HFF-Myc (cell line): ENCODE results near the gene BIRC6.

ENCODE experiments used
- DNase-seq: peaks from one replicate; pipeline ENCODE4 v3.0.0-alpha.2; 2011; ENCODE audit warnings: low read depth; ENCODE audit errors: extremely low read depth
- H3K4me3 ChIP-seq: replicated peaks from 2 replicates; pipeline ENCODE4 v1.5.1; 2011; ENCODE audit warnings: low read depth, mild to moderate bottlenecking, control low read depth, low read length
- CTCF ChIP-seq: IDR thresholded peaks from 2 replicates; pipeline ENCODE4 v1.5.1; 2012; ENCODE audit warnings: mild to moderate bottlenecking, low read depth, low read length, control low read depth; ENCODE audit errors: missing control alignments

The BIRC6 gene

DNA sequence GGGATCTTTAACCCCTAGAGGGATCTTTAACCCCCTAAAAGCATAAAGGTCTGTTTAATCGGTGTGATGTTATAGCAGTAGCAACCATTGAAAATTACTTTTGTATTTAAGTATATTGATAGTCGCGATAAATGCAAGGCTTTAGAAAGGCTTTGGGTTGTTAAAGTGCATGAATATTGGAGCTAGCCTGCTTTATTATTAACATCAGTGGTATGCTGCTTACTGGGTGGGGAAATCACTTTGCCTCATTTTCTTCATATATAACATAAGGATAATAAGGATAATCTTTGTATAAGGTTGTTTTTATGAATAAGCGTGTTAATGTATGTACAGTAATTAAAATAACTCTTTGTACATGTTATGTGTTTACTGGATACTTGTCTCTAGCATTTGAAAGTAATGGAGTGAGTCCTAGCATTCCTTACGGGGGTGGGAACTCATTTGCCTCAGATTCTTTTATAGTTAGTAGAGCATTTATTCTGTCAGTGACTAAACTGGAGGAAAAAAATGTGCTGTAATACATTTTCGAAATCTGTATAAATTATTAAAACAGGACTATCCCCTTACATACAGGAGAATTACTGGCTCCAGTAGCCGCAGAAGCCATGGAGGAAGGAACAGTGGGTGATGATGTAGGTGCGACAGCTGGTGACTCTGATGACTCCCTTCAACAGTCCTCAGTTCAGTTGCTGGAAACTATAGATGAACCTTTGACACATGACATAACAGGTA lies 122.2 kb downstream of the BIRC6 start:
- H3K4me3 ChIP-seq = no peak overlapping the region
- no peak for DNase-seq
- TF ChIP-seq CTCF = no peak

GRCh38 chr2:32479993-32480392 lies 123.2 kb downstream of the BIRC6 start:
- H3K4me3 ChIP-seq = no peak overlapping the region
- TF ChIP-seq CTCF = no peak
- DNase-seq = no peak

DNA sequence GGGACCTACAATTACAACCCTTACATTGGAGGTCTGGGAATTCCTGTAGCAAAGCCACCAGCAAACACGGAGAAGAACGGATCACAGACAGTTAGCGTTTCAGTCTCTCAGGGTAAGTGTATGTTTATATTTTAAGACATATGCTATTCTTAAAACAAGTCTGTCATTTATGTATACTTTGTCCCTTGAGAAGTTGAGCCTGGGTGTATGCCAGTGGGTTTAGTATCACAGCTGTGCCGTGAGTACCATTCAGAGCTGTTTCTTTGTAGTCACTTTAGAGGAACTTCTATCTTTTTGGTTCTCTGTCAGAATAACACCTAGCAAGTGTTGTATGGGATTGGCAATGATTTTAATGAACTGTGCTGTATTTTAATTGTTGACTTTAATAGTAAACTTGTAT lies 125.6 kb downstream of the BIRC6 start:
- H3K4me3 ChIP-seq = no peak overlapping the region
- no peak for DNase-seq
- no peak for TF ChIP-seq CTCF

- peak; percentile 90 for DNase-seq
- H3K4me3 ChIP-seq = no peak overlapping the region
- no peak for TF ChIP-seq CTCF
Measured at GRCh38 chr2:32484937-32485336, 128.1 kb downstream of the BIRC6 start.

GRCh38 chr2:32485399-32485798 lies 128.6 kb downstream of the BIRC6 start:
- no peak for TF ChIP-seq CTCF
- H3K4me3 ChIP-seq = no peak overlapping the region
- no peak for DNase-seq

DNA sequence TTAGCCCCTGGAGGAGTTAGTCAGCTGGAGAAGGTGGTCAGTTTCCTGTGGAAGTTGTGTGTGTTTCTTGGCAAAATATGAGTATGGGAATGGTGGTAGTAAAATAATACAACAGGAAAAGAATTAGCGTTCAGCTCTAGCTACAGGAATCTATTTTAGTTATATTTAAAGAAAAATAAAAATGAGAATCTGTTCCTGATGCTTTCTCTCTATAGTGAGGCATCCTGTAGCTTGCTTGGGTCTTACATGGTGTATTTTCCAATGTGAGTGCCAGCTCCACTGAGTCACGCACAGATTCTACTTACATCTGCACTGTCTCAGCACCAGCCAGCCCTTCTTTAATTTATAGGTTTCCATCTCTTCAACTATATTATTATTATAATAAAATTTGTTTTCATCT lies 132.2 kb downstream of the BIRC6 start:
- TF ChIP-seq CTCF = no peak
- no peak overlapping the region for H3K4me3 ChIP-seq
- no peak for DNase-seq

- no peak overlapping the region for H3K4me3 ChIP-seq
- TF ChIP-seq CTCF = no peak
- no peak for DNase-seq
Measured at GRCh38 chr2:32491346-32491745, 134.5 kb downstream of the BIRC6 start.
